H9 (cell line): Measurements from ENCODE around the gene SPOP. TPM values are rescaled to one million over a fixed set of nuclear protein-coding genes. Genes with fewer than 3 reads are reported as not detected.

Experiments used
- DNase-seq: peaks from one replicate; pipeline ENCODE4 v3.0.0-alpha.2; 2017
- H2AFZ ChIP-seq: one replicate; pipeline ENCODE4 v1.6.1; 2013; ENCODE audit warnings: mild to moderate bottlenecking, low read length, control low read depth, moderate library complexity
- H2AK5ac ChIP-seq: 2 replicates; pipeline ENCODE4 v1.6.1; 2013; ENCODE audit warnings: low read length, control low read depth, mixed read lengths; ENCODE audit not compliant: insufficient read length
- H2BK120ac ChIP-seq: one replicate; pipeline ENCODE4 v1.6.1; 2013; ENCODE audit warnings: low read depth, mild to moderate bottlenecking, low read length, control low read depth, inconsistent platforms; ENCODE audit not compliant: poor library complexity, severe bottlenecking
- H2BK12ac ChIP-seq: 2 replicates; pipeline ENCODE4 v1.6.1; 2013; ENCODE audit warnings: low read length, control low read depth, mixed read lengths, low read depth; ENCODE audit not compliant: insufficient read length
- H2BK15ac ChIP-seq: 2 replicates; pipeline ENCODE4 v1.6.1; 2013; ENCODE audit warnings: low read depth, low read length, control low read depth
- H2BK20ac ChIP-seq: one replicate; pipeline ENCODE4 v1.6.1; 2013; ENCODE audit warnings: low read depth, mild to moderate bottlenecking, low read length, control low read depth, inconsistent platforms; ENCODE audit not compliant: poor library complexity, severe bottlenecking
- H2BK5ac ChIP-seq: 2 replicates; pipeline ENCODE4 v1.6.1; 2013; ENCODE audit warnings: low read length, control low read depth, mixed read lengths; ENCODE audit not compliant: insufficient read length
- H3K14ac ChIP-seq: 2 replicates; pipeline ENCODE4 v1.6.1; 2013; ENCODE audit warnings: low read length, control low read depth; ENCODE audit not compliant: insufficient read depth
- H3K18ac ChIP-seq: 2 replicates; pipeline ENCODE4 v1.6.1; 2013; ENCODE audit warnings: low read depth, mild to moderate bottlenecking, mixed read lengths, low read length, control low read depth; ENCODE audit not compliant: insufficient read length
- H3K23ac ChIP-seq: 2 replicates; pipeline ENCODE4 v1.6.1; 2013; ENCODE audit warnings: low read length, control low read depth, mixed read lengths, low read depth; ENCODE audit not compliant: insufficient read length
- H3K23me2 ChIP-seq: 2 replicates; pipeline ENCODE4 v1.6.1; 2013; ENCODE audit warnings: low read depth, mild to moderate bottlenecking, mixed read lengths, low read length, control low read depth; ENCODE audit not compliant: insufficient read length, poor library complexity, severe bottlenecking
- H3K27ac ChIP-seq: 2 replicates; pipeline ENCODE4 v1.5.1; 2013; ENCODE audit warnings: low read length, control low read depth, mixed read lengths, low read depth; ENCODE audit not compliant: insufficient read length
- H3K27me3 ChIP-seq: 2 replicates; pipeline ENCODE4 v1.6.1; 2013; ENCODE audit warnings: low read length, control low read depth, inconsistent platforms; ENCODE audit not compliant: insufficient read depth
- H3K4ac ChIP-seq: 2 replicates; pipeline ENCODE4 v1.6.1; 2013; ENCODE audit warnings: low read depth, mild to moderate bottlenecking, control low read depth, inconsistent platforms, low read length, moderate library complexity
- H3K4me1 ChIP-seq: 2 replicates; pipeline ENCODE4 v1.6.1; 2013; ENCODE audit warnings: low read length, control low read depth, inconsistent platforms; ENCODE audit not compliant: insufficient read depth
- H3K4me2 ChIP-seq: 2 replicates; pipeline ENCODE4 v1.6.1; 2013; ENCODE audit warnings: low read length, control low read depth, mixed read lengths; ENCODE audit not compliant: insufficient read length, insufficient read depth
- H3K56ac ChIP-seq: 2 replicates; pipeline ENCODE4 v1.6.1; 2013; ENCODE audit warnings: low read depth, mild to moderate bottlenecking, mixed read lengths, low read length, control low read depth; ENCODE audit not compliant: insufficient read length
- H3K79me1 ChIP-seq: 2 replicates; pipeline ENCODE4 v1.6.1; 2013; ENCODE audit warnings: low read depth, mild to moderate bottlenecking, moderate library complexity, low read length, control low read depth, inconsistent platforms; ENCODE audit not compliant: insufficient read depth, poor library complexity, severe bottlenecking
- H3K79me2 ChIP-seq: 2 replicates; pipeline ENCODE4 v1.6.1; 2013; ENCODE audit warnings: low read length, control low read depth, inconsistent platforms; ENCODE audit not compliant: insufficient read depth
- H3K9ac ChIP-seq: 2 replicates; pipeline ENCODE4 v1.6.1; 2013; ENCODE audit warnings: low read length, control low read depth, mixed read lengths; ENCODE audit not compliant: insufficient read length; ENCODE audit errors: extremely low read depth
- H3K9me3 ChIP-seq: one replicate; pipeline ENCODE4 v1.6.1; 2013; ENCODE audit warnings: low read depth, low read length, inconsistent platforms; ENCODE audit not compliant: control insufficient read depth
- H3T11ph ChIP-seq: one replicate; pipeline ENCODE4 v1.6.1; 2013; ENCODE audit warnings: mild to moderate bottlenecking, low read length, control low read depth, inconsistent platforms
- H4K20me1 ChIP-seq: one replicate; pipeline ENCODE4 v1.6.1; 2013; ENCODE audit not compliant: control insufficient read depth, insufficient read length, insufficient read depth
- H4K5ac ChIP-seq: 2 replicates; pipeline ENCODE4 v1.6.1; 2013; ENCODE audit warnings: low read depth, mild to moderate bottlenecking, mixed read lengths, low read length, control low read depth; ENCODE audit not compliant: insufficient read length
- H4K8ac ChIP-seq: replicated peaks from 2 replicates; pipeline ENCODE4 v1.6.1; 2013; ENCODE audit warnings: low read length, control low read depth, mixed read lengths, low read depth; ENCODE audit not compliant: insufficient read length
- H4K91ac ChIP-seq: 2 replicates; pipeline ENCODE4 v1.6.1; 2013; ENCODE audit warnings: low read depth, mild to moderate bottlenecking, moderate library complexity, mixed read lengths, low read length, control low read depth; ENCODE audit not compliant: insufficient read length
- H3K27ac Mint-ChIP-seq, 3 experiments: 2 replicates in 2 of 3; 3 replicates in 1 of 3; pipeline ENCODE4 v1.8.0; 2020 to 2021; ENCODE audit warnings: mixed read lengths in 3 of 3, mild to moderate bottlenecking in 1 of 3, moderate library complexity in 1 of 3
- H3K27me3 Mint-ChIP-seq: 2 replicates; pipeline ENCODE4 v1.8.0; 2021; ENCODE audit warnings: low read depth, mild to moderate bottlenecking, moderate library complexity, mixed read lengths
- H3K36me3 Mint-ChIP-seq, 3 experiments: 2 replicates in 2 of 3; 3 replicates in 1 of 3; pipeline ENCODE4 v1.8.0; 2020 to 2021; ENCODE audit warnings: low read depth in 3 of 3, mixed read lengths in 3 of 3; ENCODE audit not compliant: insufficient read depth in 1 of 3
- H3K4me1 Mint-ChIP-seq, 2 experiments: 2 replicates each; pipeline ENCODE4 v1.8.0; 2020; ENCODE audit warnings: mixed read lengths in 2 of 2
- H3K4me3 Mint-ChIP-seq, 2 experiments: 2 replicates in 1 of 2; 3 replicates in 1 of 2; pipeline ENCODE4 v1.8.0; 2020 to 2021; ENCODE audit warnings: mild to moderate bottlenecking in 2 of 2, mixed read lengths in 2 of 2, moderate library complexity in 1 of 2
- H3K9me3 Mint-ChIP-seq, 2 experiments: 2 replicates in 1 of 2; 3 replicates in 1 of 2; pipeline ENCODE4 v1.8.0; 2020; ENCODE audit warnings: mild to moderate bottlenecking in 2 of 2, mixed read lengths in 2 of 2, moderate library complexity in 1 of 2
- CTCF ChIP-seq: fragments of 200-600 bp; sonication (generic); conservative IDR thresholded peaks from 3 replicates; pipeline ENCODE4 v1.8.0; 2021; ENCODE audit warnings: antibody characterized with exemption, mild to moderate bottlenecking
- WGBS: extraction: QIAGEN DNeasy Blood & Tissue Kit; methylation state at CpG from one replicate; pipeline ENCODE4 v1.1.7; 2013; ENCODE audit warnings: missing lambda C conversion rate, low lambda C conversion rate, mixed read lengths; ENCODE audit not compliant: insufficient read length; ENCODE audit errors: extremely low coverage; 5-methylcytosine and 5-hydroxymethylcytosine counted together
- long read RNA-seq: library from polyadenylated mRNA; unstranded; transcript quantifications from one replicate; pipeline ENCODE4 v2.0.0, GENCODE V29; 2020
- total RNA-seq: library from RNA; stranded (reverse); gene quantifications from 2 replicates; pipeline ENCODE4 v1.2.1, GENCODE V29; 2021

SPOP gene
- 33.7 and 35.0 TPM in 2 replicates for total RNA-seq
- long read RNA-seq, transcript SPOP-206 (10 exons, 1,865 nt) = major isoform, 210 of 295 reads
- long read RNA-seq, transcript SPOP-202 (11 exons, 2,985 nt) = minor isoform, 9 of 295 reads
- long read RNA-seq, transcript SPOP-201 (11 exons, 2,965 nt) = minor isoform, 23 of 295 reads
- long read RNA-seq, partial matches to known transcripts = 6 of 295 reads
- long read RNA-seq, other reads (novel, unspliced or antisense) = 46 of 295 reads

GRCh38 chr17:49677933-49678847 lies at the start of gene SPOP:
TSS of gene SPOP (minus strand) at chr17:49678097. CDS start at chr17:49622810, 55,287 bp downstream.
- peak within 1 kb of the TSS; percentile 26 for H2AFZ ChIP-seq
- TF ChIP-seq CTCF = no peak
- Mint-ChIP-seq H3K4me1 (peaks cover 11 to 23% of the 10 kb centered on the region in 2 experiments), H3K9me3 (peaks cover 4 to 8% of the 10 kb centered on the region in 2 experiments), H3K4me3 (peak within 1 kb of the TSS; percentile 91 to 97), H3K27me3 (peaks cover 23% of the 10 kb centered on the region), H3K27ac (peak within 1 kb of the TSS; percentile 98 to 99 (median 98)), H3K36me3 (peaks cover 12 to 26% (median 16%) of the 10 kb centered on the region in 3 experiments)
- H3K27ac ChIP-seq = no peak within 1 kb of the TSS
- H3K23ac ChIP-seq = no peak within 1 kb of the TSS
- no peaks in the 10 kb centered on the region for H4K20me1 ChIP-seq
- no peak within 1 kb of the TSS for H2BK5ac ChIP-seq
- H2BK12ac ChIP-seq = no peak within 1 kb of the TSS
- peaks cover 5% of the 10 kb centered on the region for H3K23me2 ChIP-seq
- H3K4ac ChIP-seq = no peak within 1 kb of the TSS
- no peak within 1 kb of the TSS for H3T11ph ChIP-seq
- H3K14ac ChIP-seq = peak within 1 kb of the TSS; percentile 89
- H3K56ac ChIP-seq = no peak within 1 kb of the TSS
- H2AK5ac ChIP-seq = no peak within 1 kb of the TSS
- H4K5ac ChIP-seq = no peak within 1 kb of the TSS
- no peaks in the 10 kb centered on the region for H3K27me3 ChIP-seq
- H3K79me1 ChIP-seq = no peaks in the 10 kb centered on the region
- no peak within 1 kb of the TSS for H2BK20ac ChIP-seq
- H4K8ac ChIP-seq = no peak within 1 kb of the TSS
- H2BK15ac ChIP-seq = no peak within 1 kb of the TSS
- no peaks in the 10 kb centered on the region for H3K9me3 ChIP-seq
- H2BK120ac ChIP-seq = no peak within 1 kb of the TSS
- no peak within 1 kb of the TSS for H4K91ac ChIP-seq
- peak within 1 kb of the TSS; percentile 72 for H3K9ac ChIP-seq
- WGBS = no CpG with 5 or more reads among the region's 53 CpGs
- H3K4me2 ChIP-seq = peak within 1 kb of the TSS; percentile 98
- peaks cover 4% of the 10 kb centered on the region; the same call in 1 of the 2 replicates for H3K79me2 ChIP-seq
- no peaks in the 10 kb centered on the region for H3K4me1 ChIP-seq
- peak within 1 kb of the TSS; percentile 61 for H3K18ac ChIP-seq
- peak; percentile 100 for DNase-seq
